ENCODE measurements around the gene FGF14.

GRCh38 chr13:101970341-101970740 lies 431.5 kb downstream of the FGF14 start:
- TF ChIP-seq CTCF (conservative IDR thresholded peaks at IDR 0.05; ENCODE audit: low read length) (no peak), EZH2phosphoT487 (IDR thresholded peaks at IDR 0.05; ENCODE audit: borderline replicate concordance, low read depth, low read length) (no peak)
